HEK293T (cell line): ENCODE data around the gene LARGE1.

ENCODE experiments used
- CTCF ChIA-PET: fragments of 350-600 bp; formaldehyde crosslinking; extraction: SDS; loops from one replicate; lab custom pipeline; 2021; ENCODE audit warnings: antibody characterized with exemption, inconsistent platforms; lab: Yijun Ruan, JAX
- POLR2A ChIA-PET: fragments of 350-600 bp; formaldehyde crosslinking; extraction: SDS; loops from one replicate; lab custom pipeline; 2020; ENCODE audit warnings: antibody characterized with exemption, inconsistent platforms; lab: Yijun Ruan, JAX
- DNase-seq: peaks from one replicate; pipeline ENCODE4 v3.0.0; 2012; ENCODE audit warnings: mixed read lengths; ENCODE audit errors: extremely low spot score
- ARNT ChIP-seq: fragments of 450-650 bp; IDR thresholded peaks from 2 replicates; pipeline ENCODE4 v1.6.1; 2017; ENCODE audit warnings: mild to moderate bottlenecking
- BHLHE40 ChIP-seq: fragments of 450-650 bp; IDR thresholded peaks from 2 replicates; pipeline ENCODE4 v1.6.1; 2016; ENCODE audit warnings: mild to moderate bottlenecking, moderate library complexity, borderline replicate concordance
- CTBP1 ChIP-seq: fragments of 450-650 bp; IDR thresholded peaks from 2 replicates; pipeline ENCODE4 v1.6.1; 2016; ENCODE audit warnings: borderline replicate concordance
- ELF4 ChIP-seq: fragments of 450-650 bp; IDR thresholded peaks from 2 replicates; pipeline ENCODE4 v1.6.1; 2017; ENCODE audit warnings: antibody characterized with exemption
- FOXA1 ChIP-seq: fragments of 450-650 bp; IDR thresholded peaks from 2 replicates; pipeline ENCODE4 v1.6.1; 2016; ENCODE audit warnings: mild to moderate bottlenecking
- FOXK2 ChIP-seq: fragments of 450-650 bp; IDR thresholded peaks from 2 replicates; pipeline ENCODE4 v1.6.1; 2016; ENCODE audit warnings: mild to moderate bottlenecking
- FOXM1 ChIP-seq: fragments of 450-650 bp; IDR thresholded peaks from 2 replicates; pipeline ENCODE4 v1.6.1; 2017; ENCODE audit warnings: mild to moderate bottlenecking, borderline replicate concordance
- HDGF ChIP-seq: fragments of 450-650 bp; IDR thresholded peaks from 2 replicates; pipeline ENCODE4 v1.6.1; 2017; ENCODE audit warnings: antibody characterized with exemption, borderline replicate concordance
- L3MBTL2 ChIP-seq: fragments of 450-650 bp; conservative IDR thresholded peaks from 2 replicates; pipeline ENCODE4 v1.6.1; 2016; ENCODE audit warnings: mild to moderate bottlenecking
- LEF1 ChIP-seq: fragments of 450-650 bp; IDR thresholded peaks from 2 replicates; pipeline ENCODE4 v1.6.1; 2017; ENCODE audit warnings: mild to moderate bottlenecking, borderline replicate concordance
- NFRKB ChIP-seq: fragments of 450-650 bp; IDR thresholded peaks from 2 replicates; pipeline ENCODE4 v1.6.1; 2016; ENCODE audit warnings: mild to moderate bottlenecking, moderate library complexity
- SP1 ChIP-seq: fragments of 450-650 bp; IDR thresholded peaks from 2 replicates; pipeline ENCODE4 v1.6.1; 2017
- SUZ12 ChIP-seq: fragments of 450-650 bp; IDR thresholded peaks from 2 replicates; pipeline ENCODE4 v1.6.1; 2016; ENCODE audit warnings: mild to moderate bottlenecking
- TARDBP ChIP-seq: fragments of 450-650 bp; IDR thresholded peaks from 2 replicates; pipeline ENCODE4 v1.6.1; 2016
- ZNF384 ChIP-seq: fragments of 450-650 bp; IDR thresholded peaks from 2 replicates; pipeline ENCODE4 v1.6.1; 2016
- TF ChIP-seq, protein P1 (sequence below): fragments of 450-650 bp; IDR thresholded peaks from 2 replicates; pipeline ENCODE4 v1.6.1; 2016

LARGE1 gene

DNA sequence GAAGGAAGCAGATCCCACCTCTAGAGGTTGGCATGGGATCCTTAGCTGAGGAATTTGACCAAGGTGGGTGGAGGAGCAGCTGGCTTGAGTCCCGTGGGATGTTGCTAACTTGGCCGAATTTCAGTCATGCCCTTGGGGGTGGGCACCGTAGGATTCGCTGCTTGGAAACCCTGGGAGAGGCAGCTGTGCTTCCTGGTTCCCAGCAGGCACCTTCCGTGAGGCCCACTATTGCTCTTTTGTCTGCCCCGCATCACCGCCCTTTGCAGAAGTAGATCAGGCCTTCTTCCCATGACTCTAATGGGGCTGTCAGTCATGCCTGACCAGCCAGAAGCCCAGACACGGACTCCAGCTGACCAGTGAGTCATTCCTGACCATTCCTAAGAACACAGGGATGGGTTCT lies 569.8 kb downstream of the LARGE1 start:
- TF ChIP-seq LEF1 (no peak), ZNF384 (no peak), FOXM1 (no peak), HDGF (no peak), ARNT (no peak), SUZ12 (no peak), ELF4 (no peak), SP1 (no peak), CTBP1 (no peak), L3MBTL2 (no peak), FOXA1 (no peak), TARDBP (no peak), NFRKB (no peak), FOXK2 (no peak), BHLHE40 (no peak)
- TF ChIP-seq, protein P1, sequence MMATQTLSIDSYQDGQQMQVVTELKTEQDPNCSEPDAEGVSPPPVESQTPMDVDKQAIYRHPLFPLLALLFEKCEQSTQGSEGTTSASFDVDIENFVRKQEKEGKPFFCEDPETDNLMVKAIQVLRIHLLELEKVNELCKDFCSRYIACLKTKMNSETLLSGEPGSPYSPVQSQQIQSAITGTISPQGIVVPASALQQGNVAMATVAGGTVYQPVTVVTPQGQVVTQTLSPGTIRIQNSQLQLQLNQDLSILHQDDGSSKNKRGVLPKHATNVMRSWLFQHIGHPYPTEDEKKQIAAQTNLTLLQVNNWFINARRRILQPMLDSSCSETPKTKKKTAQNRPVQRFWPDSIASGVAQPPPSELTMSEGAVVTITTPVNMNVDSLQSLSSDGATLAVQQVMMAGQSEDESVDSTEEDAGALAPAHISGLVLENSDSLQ = no peak
- POLR2A ChIA-PET = no interaction called here
- CTCF ChIA-PET = no interaction called here
- DNase-seq = no peak

DNA sequence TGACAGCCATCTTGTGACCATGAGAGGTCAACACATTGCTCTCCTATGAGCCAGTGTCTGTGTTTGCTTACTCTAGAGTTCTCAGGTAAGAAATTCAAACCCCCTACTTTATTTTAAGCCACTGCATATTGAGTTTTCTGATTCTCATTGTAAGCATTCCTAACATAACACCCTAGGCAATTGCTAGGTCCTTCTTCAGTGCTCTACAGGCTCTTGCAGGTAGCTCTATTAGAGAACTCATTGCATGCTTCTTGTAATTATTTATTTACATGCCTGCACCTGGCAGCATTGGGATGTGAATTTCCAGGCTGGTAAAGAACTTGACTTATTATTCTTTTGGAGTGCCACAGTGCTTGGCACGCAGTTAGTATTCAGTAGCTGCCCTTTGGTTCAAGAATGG lies 573.3 kb downstream of the LARGE1 start:
- POLR2A ChIA-PET = no interaction called here
- CTCF ChIA-PET = no interaction called here
- DNase-seq = no peak
- TF ChIP-seq FOXA1 (no peak), ZNF384 (no peak), ARNT (no peak), L3MBTL2 (no peak), ELF4 (no peak), FOXK2 (no peak), SP1 (no peak), SUZ12 (no peak), NFRKB (no peak), TARDBP (no peak), CTBP1 (no peak), BHLHE40 (no peak)
- TF ChIP-seq, protein P1 = no peak

DNA sequence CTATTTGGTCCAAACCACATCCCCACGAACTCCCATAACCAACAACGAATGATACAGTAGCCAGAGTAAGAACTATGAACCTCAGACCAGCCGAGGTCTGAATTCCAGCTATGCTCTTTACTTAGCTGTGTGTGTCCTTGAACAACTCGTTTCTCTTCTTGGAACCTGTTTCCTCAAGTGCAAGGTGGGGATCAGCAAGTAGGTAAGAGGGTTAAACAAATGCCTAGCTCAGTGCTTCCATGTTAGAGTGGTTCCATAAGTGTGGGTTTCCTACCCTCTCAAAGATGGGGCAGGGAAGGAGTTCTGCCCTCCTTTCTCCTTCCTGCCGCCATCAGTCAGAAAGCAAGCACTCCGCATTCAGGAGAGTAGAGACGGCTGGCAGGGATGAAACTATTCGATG lies 578.7 kb downstream of the LARGE1 start:
- no peak for DNase-seq
- ChIA-PET POLR2A (no interaction called here), CTCF (no interaction called here)
- TF ChIP-seq CTBP1 = no peak
- TF ChIP-seq HDGF = no peak
- TF ChIP-seq BHLHE40 = no peak
- TF ChIP-seq TARDBP = no peak
- no peak for TF ChIP-seq ELF4
- TF ChIP-seq FOXK2 = no peak

DNA sequence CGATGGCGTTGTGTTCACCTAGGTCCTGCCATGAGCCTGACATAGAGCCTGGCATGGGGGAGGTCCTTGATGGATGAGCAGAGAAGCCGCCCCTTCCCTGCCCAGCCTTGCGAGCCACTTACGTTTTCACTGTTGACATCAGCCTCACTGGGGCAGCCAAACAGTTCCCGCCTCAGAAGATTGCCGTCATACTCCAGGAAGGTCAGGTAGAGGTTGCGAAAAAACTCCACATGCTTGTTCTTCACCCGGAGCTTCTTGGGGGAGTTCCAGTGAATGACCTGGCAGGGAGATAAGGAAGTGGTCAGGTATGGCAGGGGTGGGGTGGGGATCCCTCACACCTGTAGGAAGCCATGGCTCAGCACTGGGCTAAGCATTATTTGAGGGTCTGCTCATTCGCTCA lies 582.8 kb downstream of the LARGE1 start:
- POLR2A ChIA-PET = no interaction called here
- DNase-seq = no peak
- CTCF ChIA-PET = no interaction called here
- no peak for TF ChIP-seq FOXK2
- no peak for TF ChIP-seq ARNT
- no peak for TF ChIP-seq ZNF384
- TF ChIP-seq, protein P1 = no peak
- no peak for TF ChIP-seq TARDBP
- no peak for TF ChIP-seq FOXM1
- TF ChIP-seq ELF4 = no peak
- TF ChIP-seq SP1 = no peak
- no peak for TF ChIP-seq SUZ12
- TF ChIP-seq CTBP1 = no peak
- no peak for TF ChIP-seq LEF1

DNA sequence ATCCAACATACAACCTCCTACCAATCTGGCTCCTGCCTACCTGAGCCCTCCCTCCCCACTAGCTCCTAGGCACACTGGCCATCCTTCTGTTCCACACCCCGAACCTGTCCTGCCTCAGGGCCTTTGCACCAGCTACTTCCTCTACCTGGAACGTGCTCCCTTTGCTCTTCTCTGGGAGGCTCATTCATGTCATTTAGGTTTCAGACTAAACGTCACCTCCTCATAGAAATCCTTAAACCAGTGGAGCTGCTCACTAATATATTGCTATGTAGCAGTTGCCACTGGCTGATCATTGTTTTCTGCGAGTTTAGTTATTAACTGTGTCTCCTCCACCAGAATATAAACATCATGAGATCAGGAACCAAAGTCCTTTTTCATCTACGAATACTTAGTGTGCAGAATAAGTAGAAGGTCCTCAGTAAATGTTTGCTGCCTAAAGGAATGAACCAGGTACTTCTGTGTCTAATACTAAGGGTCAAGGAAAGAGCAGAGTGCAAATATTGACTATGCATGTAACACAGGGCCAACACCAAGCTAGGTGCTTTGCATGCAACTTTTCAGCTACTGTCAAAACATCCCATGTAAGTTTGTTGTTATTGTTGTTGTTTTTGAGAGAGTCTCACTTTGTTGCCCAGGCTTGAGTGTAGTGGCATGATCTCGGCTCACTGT lies 584.5 kb downstream of the LARGE1 start:
- POLR2A ChIA-PET = no interaction called here
- CTCF ChIA-PET = no interaction called here
- TF ChIP-seq FOXA1 (no peak), SUZ12 (no peak), BHLHE40 (no peak), LEF1 (no peak), FOXK2 (no peak), CTBP1 (no peak), HDGF (no peak), FOXM1 (no peak), ARNT (no peak), SP1 (no peak), L3MBTL2 (no peak), ELF4 (no peak), TARDBP (no peak), ZNF384 (no peak), NFRKB (no peak)
- TF ChIP-seq, protein P1 = no peak
- no peak for DNase-seq

DNA sequence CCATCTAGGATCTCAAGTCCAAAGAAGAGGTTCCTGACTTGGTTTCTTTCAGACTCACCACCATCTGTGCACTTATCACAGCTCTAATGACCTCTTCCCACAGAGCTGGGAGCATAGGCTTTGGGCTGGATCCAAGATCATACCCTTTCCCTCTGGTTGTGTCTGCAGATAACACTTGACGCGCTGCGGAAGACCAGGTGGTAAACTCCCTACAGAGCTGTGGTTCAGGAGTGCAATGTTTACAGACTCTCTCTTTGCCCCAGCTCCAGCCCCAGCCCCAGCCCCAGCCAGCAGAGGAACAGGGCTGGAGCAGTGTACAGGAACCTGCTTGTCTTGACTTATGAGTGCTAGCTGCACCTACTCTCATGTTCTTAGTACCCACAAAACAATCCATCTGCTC lies 587.7 kb downstream of the LARGE1 start:
- ChIA-PET POLR2A (no interaction called here), CTCF (no interaction called here)
- DNase-seq = no peak
- TF ChIP-seq, protein P1 = no peak
- TF ChIP-seq FOXK2 = no peak
- no peak for TF ChIP-seq FOXM1
- no peak for TF ChIP-seq TARDBP
- TF ChIP-seq NFRKB = no peak
- no peak for TF ChIP-seq SUZ12
- TF ChIP-seq ELF4 = no peak
- TF ChIP-seq HDGF = no peak
- no peak for TF ChIP-seq FOXA1
- TF ChIP-seq BHLHE40 = no peak
- TF ChIP-seq ZNF384 = no peak
- TF ChIP-seq CTBP1 = no peak
